ENCODE data around the gene RHBDL1. TPM values are rescaled to one million over a fixed set of nuclear protein-coding genes. Genes with fewer than 3 reads are reported as not detected.

RHBDL1 gene
- total and polyA plus RNA-seq, 9 of the 15 experiments (the other 6 are each of a cell fraction or from before 2014, with no cell fraction given) = 0.03 to 5.6 (median 1.3) TPM; not detected in 1

GRCh38 chr16:720990-721764 is 45.7 kb downstream of the RHBDL1 start, which contains the start of gene ANTKMT (continued):
- no peak for TF ChIP-seq ZBTB49 (CRISPR knock-in tag; IDR thresholded peaks at IDR 0.05; ENCODE audit: borderline replicate concordance)
- no peak for TF ChIP-seq TCF15 (CRISPR knock-in tag; IDR thresholded peaks at IDR 0.05)
- peak; percentile 35; the same call in 1 of the 2 replicates for TF ChIP-seq REST (IDR thresholded peaks at IDR 0.05; ENCODE audit: borderline replicate concordance)
- TF ChIP-seq REST (CRISPR knock-in tag; IDR thresholded peaks at IDR 0.05; ENCODE audit: low read depth) = peak; percentile 82
- TF ChIP-seq DDX20 (tag; IDR thresholded peaks at IDR 0.05; ENCODE audit: low read depth) = no peak
- TF ChIP-seq SUPT5H (IDR thresholded peaks at IDR 0.05) = peak; percentile 66
- TF ChIP-seq ELF4 (CRISPR knock-in tag; IDR thresholded peaks at IDR 0.05) = no peak
- TF ChIP-seq ZSCAN29 (IDR thresholded peaks at IDR 0.05) = no peak
- peak; percentile 56; the same call in 1 of the 2 replicates for TF ChIP-seq AFF4 (CRISPR knock-in tag; IDR thresholded peaks at IDR 0.05)
- no peak for TF ChIP-seq ZNF311 (CRISPR knock-in tag; IDR thresholded peaks at IDR 0.05)

All from K562 (cell line).